OCI-LY1 (cell line): ENCODE data around the gene MPPED1.

Experiments used
- H2AFZ ChIP-seq: fragments of 200-600 bp; sonication (generic), shearing (Covaris generic); 2 replicates; pipeline ENCODE4 v1.6.0; 2014; ENCODE audit warnings: antibody characterized with exemption, mild to moderate bottlenecking, low read length
- H3F3A ChIP-seq: fragments of 200-600 bp; sonication (generic), shearing (Covaris generic); 2 replicates; pipeline ENCODE4 v1.6.0; 2014; ENCODE audit warnings: mild to moderate bottlenecking, antibody characterized with exemption, low read length, moderate library complexity; ENCODE audit not compliant: insufficient read depth
- H3K27ac ChIP-seq: fragments of 200-600 bp; sonication (generic); 2 replicates; pipeline ENCODE4 v1.5.1; 2014; ENCODE audit warnings: low read length, mixed run types, mild to moderate bottlenecking, low read depth; ENCODE audit not compliant: poor library complexity, severe bottlenecking
- H3K27me3 ChIP-seq: fragments of 200-600 bp; sonication (generic); 2 replicates; pipeline ENCODE4 v1.6.0; 2014; ENCODE audit warnings: antibody characterized with exemption, mild to moderate bottlenecking, low read length, moderate library complexity; ENCODE audit not compliant: insufficient read depth
- H3K36me3 ChIP-seq: fragments of 200-600 bp; sonication (generic); 2 replicates; pipeline ENCODE4 v1.6.1; 2014; ENCODE audit warnings: mild to moderate bottlenecking, antibody characterized with exemption, low read length, moderate library complexity, mixed read lengths; ENCODE audit not compliant: insufficient read depth
- H3K4me1 ChIP-seq: fragments of 200-600 bp; sonication (generic); 2 replicates; pipeline ENCODE4 v1.5.1; 2014; ENCODE audit warnings: mild to moderate bottlenecking, low read length, moderate library complexity; ENCODE audit not compliant: insufficient read depth, severe bottlenecking
- H3K4me2 ChIP-seq: fragments of 200-600 bp; sonication (generic), shearing (Covaris generic); 2 replicates; pipeline ENCODE4 v1.6.1; 2014; ENCODE audit warnings: low read length
- H3K4me3 ChIP-seq: fragments of 200-600 bp; sonication (generic); 2 replicates; pipeline ENCODE4 v1.5.1; 2014; ENCODE audit warnings: low read length, low read depth, mild to moderate bottlenecking, mixed read lengths; ENCODE audit not compliant: poor library complexity, severe bottlenecking
- H3K79me2 ChIP-seq: fragments of 200-600 bp; shearing (Covaris generic); 2 replicates; pipeline ENCODE4 v1.6.1; 2016; ENCODE audit warnings: mixed run types, low read length, mixed read lengths; ENCODE audit not compliant: insufficient read depth
- H3K9ac ChIP-seq: fragments of 200-600 bp; sonication (generic), shearing (Covaris generic); 2 replicates; pipeline ENCODE4 v1.6.1; 2014; ENCODE audit warnings: mild to moderate bottlenecking, low read length, mixed read lengths
- H3K9me2 ChIP-seq: fragments of 200-600 bp; sonication (generic), shearing (Covaris generic); 2 replicates; pipeline ENCODE4 v1.6.1; 2014; ENCODE audit warnings: low read depth, mild to moderate bottlenecking, low read length, mixed read lengths
- H3K9me3 ChIP-seq: fragments of 200-600 bp; shearing (Covaris generic); 2 replicates; pipeline ENCODE4 v1.6.1; 2014; ENCODE audit warnings: low read length, mixed read lengths
- H4K20me1 ChIP-seq: fragments of 200-600 bp; sonication (generic), shearing (Covaris generic); 2 replicates; pipeline ENCODE4 v1.6.0; 2016; ENCODE audit warnings: mild to moderate bottlenecking, low read length; ENCODE audit not compliant: insufficient read depth
- CTCF ChIP-seq: fragments of 200-600 bp; sonication (generic), shearing (Covaris generic); IDR thresholded peaks from 2 replicates; pipeline ENCODE4 v1.5.1; 2017; ENCODE audit warnings: mild to moderate bottlenecking, antibody characterized with exemption, low read length, moderate library complexity, mixed read lengths
- EZH2 ChIP-seq: fragments of 200-600 bp; sonication (generic), shearing (Covaris generic); IDR thresholded peaks from 2 replicates; pipeline ENCODE4 v1.8.0; 2017; ENCODE audit warnings: borderline replicate concordance, mixed run types, mild to moderate bottlenecking, antibody characterized with exemption, low read length, moderate library complexity, mixed read lengths

Gene MPPED1

DNA sequence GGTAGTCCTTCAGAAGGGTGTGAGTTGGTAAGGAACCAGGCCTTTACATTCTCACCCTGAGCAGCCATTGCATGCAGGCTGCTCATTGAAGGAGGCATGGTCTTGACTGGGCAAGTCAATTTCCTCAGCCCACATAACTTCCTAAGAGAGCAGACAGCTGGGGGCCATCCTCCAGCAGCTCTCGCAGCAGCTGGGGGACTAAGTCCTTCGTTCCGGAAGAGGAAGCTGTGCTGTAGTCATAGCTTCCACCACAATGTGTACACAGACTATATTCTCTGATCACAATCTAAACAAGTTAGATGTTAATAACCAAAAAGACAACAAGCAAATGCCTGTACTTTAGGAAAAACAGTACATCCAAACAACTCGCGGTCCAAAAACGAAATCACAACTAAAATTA is 30.1 kb upstream of the MPPED1 start:
- Histone ChIP-seq H3K9me2 (no peaks in the 10 kb centered on the region), H4K20me1 (no peaks in the 10 kb centered on the region), H3K4me2 (no peak overlapping the region), H3K36me3 (no peaks in the 10 kb centered on the region), H3K27me3 (no peaks in the 10 kb centered on the region; the same call in 1 of the 2 replicates), H2AFZ (no peak overlapping the region), H3K27ac (no peak overlapping the region), H3K4me3 (no peak overlapping the region), H3F3A (no peaks in the 10 kb centered on the region), H3K9me3 (no peaks in the 10 kb centered on the region), H3K9ac (no peak overlapping the region), H3K79me2 (no peaks in the 10 kb centered on the region), H3K4me1 (no peaks in the 10 kb centered on the region)
- TF ChIP-seq EZH2: no peak
- TF ChIP-seq CTCF: no peak

DNA sequence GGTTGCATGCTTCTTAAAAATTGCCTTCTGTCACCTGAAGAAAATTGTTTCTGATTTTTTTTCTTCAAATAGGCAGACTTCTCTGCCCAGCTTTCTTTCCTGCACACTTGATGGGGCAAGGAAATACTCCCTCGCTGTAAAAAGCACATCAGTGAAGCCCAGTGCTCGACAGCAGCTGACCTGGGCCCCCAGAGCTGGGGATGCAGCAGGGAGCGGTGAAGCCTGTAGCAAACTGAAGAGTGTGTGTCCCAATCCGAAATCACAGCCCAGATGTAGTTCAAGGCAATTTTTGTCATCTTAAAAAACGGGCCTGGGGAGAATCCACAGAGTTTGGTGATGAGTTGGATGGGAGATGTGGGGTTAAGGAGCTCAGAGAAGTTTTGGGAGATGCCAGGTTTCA is 27.0 kb upstream of the MPPED1 start:
- Histone ChIP-seq H3F3A (no peaks in the 10 kb centered on the region), H4K20me1 (no peaks in the 10 kb centered on the region), H3K9ac (no peak overlapping the region), H3K9me2 (no peaks in the 10 kb centered on the region), H3K4me3 (no peak overlapping the region), H3K4me1 (no peaks in the 10 kb centered on the region), H3K79me2 (no peaks in the 10 kb centered on the region), H3K4me2 (no peak overlapping the region), H3K27me3 (no peaks in the 10 kb centered on the region; the same call in 1 of the 2 replicates), H3K36me3 (no peaks in the 10 kb centered on the region), H3K9me3 (no peaks in the 10 kb centered on the region), H2AFZ (no peak overlapping the region), H3K27ac (no peak overlapping the region)
- TF ChIP-seq CTCF (no peak), EZH2 (no peak)

GRCh38 chr22:43385770-43386641 is 25.8 kb upstream of the MPPED1 start:
- Histone ChIP-seq H3K36me3 (no peaks in the 10 kb centered on the region), H3K9me2 (no peaks in the 10 kb centered on the region), H4K20me1 (no peaks in the 10 kb centered on the region), H3K27ac (no peak overlapping the region), H3K4me1 (no peaks in the 10 kb centered on the region), H3K4me3 (no peak overlapping the region), H3K27me3 (no peaks in the 10 kb centered on the region), H2AFZ (no peak overlapping the region), H3F3A (no peaks in the 10 kb centered on the region), H3K79me2 (no peaks in the 10 kb centered on the region), H3K9ac (no peak overlapping the region), H3K4me2 (no peak overlapping the region), H3K9me3 (no peaks in the 10 kb centered on the region)
- TF ChIP-seq CTCF (peak; percentile 86), EZH2 (no peak)
